ENCODE measurements around the gene DDIT4.
"Not testable (repeated sequence)": the region's sequence is repeated elsewhere in the genome, so short reads cannot be mapped to it uniquely, and the experiment has no call there.

Gene DDIT4

DNA sequence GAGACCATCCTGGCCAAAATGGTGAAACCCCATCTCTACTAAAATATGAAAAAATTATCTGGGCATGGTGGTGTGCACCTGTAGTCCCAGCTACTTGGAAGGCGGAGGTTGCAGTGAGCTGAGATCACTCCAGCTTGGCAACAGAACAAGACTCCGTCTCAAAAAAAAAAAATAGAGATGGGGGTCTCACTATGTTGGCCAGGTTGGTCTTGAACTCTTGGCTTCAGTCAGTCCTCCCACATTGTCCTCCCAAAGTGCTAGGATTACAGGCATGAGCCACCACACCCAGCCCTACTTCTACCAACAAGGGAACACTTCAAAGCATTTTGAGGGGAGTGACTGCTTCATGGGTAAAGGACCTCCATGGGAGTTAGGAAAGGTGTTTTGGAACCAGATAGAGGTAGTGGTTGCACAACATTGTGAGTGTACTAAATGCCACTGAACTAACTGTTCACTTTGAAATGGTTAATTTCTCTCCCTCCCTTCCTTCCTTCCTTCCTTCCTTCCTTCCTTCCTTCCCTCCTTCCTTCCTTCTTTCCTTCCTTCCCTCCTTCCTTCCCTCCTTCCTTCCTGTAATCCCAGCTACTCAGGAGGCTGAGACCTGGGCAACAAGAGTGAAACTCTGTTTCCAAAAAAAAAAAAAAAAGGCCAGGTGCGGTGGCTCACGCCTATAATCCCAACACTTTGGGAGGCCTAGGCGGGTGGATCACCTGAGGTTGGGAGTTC, 5.1 kb upstream of the DDIT4 start:
- DNase-seq = not testable (repeated sequence)

DNA sequence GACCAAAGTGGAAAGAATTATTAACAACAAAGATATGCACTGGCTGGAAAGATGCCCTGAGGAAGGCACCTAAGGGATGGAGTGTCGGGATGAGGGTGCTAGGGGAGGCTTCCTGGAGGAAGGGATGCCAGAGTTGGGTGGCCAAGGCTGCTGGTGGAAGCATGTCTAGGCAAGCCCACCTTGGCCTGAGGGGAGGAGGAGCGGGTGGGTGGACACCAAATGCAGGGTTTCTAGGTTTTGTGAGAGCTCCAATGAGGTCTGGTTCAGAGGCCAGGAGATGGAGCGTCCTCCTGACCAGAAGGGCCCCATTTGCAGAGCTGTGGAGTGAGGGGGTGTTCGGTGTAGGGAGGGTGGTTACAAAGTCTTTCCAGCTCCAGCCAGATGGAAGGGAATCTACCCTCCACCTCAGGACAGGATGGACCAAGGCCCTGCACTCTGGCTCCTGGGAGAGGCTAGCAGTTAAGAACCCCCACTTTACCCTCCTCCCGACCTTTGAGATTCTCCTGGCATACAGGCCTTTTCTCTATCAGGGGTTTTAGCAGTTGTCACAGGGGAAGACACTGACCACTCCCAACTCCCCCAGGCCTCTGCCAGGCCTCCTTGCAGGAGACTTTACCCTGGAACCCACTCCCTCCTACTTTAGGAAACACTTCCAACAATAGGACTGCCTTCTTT, 3.0 kb upstream of the DDIT4 start:
- DNase-seq = no peak

DNA sequence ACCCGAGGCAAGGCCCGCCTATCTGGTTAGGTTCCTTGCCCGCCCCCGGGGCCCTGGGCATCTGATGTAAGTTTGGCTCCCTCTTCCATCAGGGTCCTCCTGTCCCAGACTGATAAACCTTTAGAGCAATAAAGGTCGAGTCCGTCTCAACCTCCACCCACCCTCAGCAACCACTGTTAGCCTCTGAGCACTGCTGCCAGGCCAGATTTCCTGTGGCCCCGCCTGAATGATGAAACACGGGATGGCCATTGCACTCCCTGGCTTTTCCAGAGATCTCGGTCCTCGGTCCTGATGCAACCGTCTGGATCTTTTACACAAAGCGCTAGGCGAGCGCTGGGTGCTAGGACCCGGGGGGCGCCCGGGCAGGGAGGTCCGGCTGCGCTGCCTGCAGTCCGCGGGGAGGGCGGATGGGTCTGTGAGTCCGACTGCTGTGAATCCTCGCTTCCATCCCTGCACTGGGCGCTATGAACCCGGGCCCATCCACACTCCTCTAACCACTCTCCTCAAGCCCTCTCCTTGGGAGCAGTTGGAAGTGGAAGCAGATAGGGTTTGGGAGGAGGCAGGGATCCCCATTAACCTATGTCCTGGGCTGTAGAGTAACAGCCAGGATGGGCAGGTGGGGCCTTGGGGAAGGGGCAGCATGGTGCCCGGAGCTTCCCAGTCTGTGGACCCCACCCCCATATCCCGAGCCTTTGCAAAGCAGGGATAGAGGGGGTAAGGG, 875 bp upstream of the DDIT4 start:
- no peak for DNase-seq

DNA sequence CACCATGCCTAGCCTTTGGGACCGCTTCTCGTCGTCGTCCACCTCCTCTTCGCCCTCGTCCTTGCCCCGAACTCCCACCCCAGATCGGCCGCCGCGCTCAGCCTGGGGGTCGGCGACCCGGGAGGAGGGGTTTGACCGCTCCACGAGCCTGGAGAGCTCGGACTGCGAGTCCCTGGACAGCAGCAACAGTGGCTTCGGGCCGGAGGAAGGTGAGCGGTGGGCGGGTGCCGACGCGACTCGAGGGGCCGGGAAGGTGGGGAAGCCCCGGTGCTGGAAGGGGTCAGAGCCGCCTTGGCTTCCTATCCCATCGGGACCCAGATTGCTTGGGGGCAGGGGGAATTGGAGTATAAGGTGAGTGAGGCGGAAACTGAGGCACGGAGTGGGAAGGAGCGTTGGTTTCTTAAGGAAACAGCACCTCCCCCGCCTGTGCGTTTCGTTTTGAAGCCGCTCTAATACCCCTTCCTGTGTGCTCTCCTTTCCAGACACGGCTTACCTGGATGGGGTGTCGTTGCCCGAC, 547 bp downstream of the DDIT4 start:
- DNase-seq = no peak

DNA sequence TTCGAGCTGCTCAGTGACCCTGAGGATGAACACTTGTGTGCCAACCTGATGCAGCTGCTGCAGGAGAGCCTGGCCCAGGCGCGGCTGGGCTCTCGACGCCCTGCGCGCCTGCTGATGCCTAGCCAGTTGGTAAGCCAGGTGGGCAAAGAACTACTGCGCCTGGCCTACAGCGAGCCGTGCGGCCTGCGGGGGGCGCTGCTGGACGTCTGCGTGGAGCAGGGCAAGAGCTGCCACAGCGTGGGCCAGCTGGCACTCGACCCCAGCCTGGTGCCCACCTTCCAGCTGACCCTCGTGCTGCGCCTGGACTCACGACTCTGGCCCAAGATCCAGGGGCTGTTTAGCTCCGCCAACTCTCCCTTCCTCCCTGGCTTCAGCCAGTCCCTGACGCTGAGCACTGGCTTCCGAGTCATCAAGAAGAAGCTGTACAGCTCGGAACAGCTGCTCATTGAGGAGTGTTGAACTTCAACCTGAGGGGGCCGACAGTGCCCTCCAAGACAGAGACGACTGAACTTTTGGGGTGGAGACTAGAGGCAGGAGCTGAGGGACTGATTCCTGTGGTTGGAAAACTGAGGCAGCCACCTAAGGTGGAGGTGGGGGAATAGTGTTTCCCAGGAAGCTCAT, 1.1 kb downstream of the DDIT4 start:
- no peak for DNase-seq

DNA sequence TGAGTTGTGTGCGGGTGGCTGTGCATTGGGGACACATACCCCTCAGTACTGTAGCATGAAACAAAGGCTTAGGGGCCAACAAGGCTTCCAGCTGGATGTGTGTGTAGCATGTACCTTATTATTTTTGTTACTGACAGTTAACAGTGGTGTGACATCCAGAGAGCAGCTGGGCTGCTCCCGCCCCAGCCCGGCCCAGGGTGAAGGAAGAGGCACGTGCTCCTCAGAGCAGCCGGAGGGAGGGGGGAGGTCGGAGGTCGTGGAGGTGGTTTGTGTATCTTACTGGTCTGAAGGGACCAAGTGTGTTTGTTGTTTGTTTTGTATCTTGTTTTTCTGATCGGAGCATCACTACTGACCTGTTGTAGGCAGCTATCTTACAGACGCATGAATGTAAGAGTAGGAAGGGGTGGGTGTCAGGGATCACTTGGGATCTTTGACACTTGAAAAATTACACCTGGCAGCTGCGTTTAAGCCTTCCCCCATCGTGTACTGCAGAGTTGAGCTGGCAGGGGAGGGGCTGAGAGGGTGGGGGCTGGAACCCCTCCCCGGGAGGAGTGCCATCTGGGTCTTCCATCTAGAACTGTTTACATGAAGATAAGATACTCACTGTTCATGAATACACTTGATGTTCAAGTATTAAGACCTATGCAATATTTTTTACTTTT, 1.8 kb downstream of the DDIT4 start:
- DNase-seq = no peak

DNA sequence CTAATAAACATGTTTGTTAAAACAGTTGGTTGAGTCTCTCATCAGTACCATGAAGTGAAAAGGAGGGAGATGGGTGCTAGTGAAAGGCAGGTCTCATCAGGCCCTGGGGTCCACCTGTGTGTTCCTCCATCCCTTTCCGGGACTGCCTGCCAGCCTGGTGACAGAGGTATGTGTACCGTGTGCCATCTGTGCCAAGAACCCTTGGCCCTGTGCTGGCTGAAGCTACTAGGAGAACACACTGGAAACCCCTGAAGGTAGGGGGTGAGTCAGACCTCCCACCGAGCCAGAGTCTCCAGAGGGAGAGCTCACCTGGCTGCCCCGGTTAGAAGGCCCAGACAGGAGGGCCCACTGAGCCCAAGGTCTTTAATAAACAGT, 2.3 kb downstream of the DDIT4 start:
- no peak for DNase-seq

DNA sequence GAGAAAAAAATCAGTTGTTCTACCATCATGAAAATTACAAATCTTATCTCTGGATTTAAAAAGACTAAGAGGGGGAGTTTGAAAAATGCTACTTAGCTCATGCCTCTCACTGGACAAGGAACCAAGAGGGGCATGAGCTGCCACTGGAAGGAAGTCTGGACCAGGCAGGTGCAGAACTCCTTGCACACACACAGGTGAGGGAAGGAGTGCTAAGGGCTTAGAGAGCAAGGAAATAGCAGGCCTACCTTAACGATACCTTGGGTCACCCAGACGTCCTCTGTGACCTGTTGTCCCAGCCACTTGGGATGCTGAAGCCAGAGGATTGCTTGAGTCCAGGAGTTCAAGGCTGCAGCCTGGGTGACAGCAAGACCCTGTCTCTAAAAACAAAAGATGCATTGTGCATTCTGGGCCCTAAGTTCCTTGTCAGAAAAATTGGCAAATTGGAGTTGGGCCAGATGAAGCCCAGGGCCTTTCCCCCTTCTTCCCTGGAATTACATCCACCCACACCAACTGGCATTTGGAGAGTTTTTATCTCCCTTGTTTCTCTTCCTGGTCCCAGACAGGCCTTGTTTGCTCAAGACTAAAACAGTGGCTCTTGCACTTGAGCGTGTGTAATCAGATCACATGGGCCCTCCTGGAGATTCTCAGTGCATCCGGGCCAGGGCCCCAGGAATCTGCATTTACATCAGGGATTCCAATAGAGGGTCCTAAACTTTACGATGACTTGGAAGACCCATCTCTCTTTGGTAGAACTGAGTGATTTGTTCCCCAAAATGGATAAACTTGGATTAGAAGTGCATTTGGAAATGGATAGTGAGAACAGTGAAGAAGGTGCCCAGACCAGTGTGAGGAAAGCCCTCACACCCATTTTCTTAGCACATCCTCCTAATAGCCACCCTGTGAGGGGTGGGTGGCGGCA, 3.0 kb downstream of the DDIT4 start:
- DNase-seq = no peak

DNA sequence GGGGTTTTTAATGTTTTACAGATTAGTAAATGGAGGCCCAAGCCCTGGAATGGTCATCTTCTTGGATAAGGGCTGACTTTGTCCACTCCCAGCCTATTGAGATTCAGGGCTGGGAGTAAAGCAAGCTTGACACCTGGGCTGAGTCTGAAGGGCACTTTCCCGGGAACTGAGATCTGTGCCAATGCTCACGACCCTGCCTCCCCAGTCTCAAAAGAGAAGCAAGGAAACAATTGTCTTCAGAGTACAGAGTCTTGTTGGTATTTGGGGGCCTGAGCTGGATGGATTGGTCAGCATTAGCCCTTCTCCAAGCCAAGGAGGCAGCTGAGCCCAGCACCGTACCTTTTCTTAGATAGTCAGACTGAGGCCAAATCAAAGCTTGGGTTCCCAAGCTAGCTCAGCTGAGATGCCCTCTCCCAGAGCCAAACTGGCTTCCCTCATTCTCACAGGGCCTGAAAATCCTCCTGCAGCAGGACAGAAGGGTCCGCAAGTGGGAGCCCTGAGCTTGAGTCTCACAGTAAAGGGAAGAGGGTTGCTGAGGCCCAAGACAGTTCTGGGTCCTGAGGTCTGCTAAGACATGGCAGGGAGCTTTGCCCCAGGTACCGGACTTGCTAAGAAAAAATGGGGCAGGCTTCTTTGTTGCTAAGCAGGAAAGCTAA, 3.7 kb downstream of the DDIT4 start:
- no peak for DNase-seq

DNA sequence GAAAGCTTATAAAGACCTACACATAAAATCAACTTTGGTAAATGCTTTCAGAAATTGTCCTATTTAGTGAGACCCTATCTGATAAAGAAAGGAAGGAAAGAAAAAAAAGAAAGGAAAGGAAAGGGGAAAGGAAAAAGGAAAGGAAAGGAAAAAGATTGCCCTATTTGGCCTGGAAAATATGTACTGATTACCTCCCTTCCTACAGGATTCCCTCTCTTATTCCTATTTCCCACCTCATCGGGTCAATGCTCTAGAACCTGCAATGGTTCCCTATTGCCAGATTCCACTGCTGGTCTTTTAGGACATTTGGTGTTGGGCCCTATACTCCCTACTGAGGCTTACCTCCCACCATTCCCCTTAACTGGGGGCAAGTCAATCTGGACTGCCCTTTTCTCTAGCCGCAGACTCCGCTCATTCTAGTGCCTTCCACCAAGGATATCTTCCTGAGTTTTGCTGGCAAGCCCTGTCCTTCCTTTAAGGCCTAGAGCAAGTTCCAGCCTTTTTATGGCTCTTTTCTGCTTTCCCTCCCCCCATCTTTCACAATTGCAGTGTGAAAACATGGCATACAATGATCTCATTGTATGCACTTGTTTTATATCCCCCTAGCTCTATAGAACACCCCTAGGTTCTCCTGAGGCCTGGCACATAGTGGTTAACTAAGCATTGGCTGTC, 4.4 kb downstream of the DDIT4 start:
- DNase-seq = no peak

DNA sequence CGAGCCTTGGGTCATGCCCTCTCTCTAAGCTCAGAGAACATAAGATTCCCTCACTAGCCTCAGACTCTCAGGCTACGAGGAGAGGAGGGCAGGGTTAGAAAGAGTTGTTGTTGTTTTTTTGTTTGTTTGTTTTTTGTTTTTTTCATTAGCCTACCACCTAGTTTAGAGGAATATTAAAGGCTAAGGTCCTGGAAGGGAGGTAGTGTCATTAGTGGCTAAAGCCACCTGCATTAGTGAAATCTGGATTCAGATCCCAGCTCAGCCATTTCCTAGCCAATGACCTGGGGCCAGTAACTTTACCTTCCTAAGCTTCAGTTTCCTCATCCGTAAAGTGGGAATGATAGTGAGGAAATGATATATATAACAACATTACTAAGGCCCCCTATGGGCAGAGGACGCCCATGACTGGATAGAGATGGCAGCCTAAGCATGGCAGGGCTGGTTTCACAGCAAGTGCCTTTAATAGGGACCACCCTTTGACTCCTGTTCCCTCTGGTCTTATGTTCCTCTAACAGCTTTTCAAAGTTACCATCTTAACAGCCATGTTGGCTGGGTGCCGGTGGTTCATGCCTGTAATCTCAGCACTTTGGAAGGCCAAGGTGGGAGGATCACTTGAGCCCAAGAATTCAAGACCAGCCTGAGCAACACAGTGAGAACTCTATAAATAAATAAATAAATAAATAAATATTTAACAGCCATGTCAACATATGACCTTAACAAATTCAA, 5.1 kb downstream of the DDIT4 start:
- DNase-seq = no peak

DNA sequence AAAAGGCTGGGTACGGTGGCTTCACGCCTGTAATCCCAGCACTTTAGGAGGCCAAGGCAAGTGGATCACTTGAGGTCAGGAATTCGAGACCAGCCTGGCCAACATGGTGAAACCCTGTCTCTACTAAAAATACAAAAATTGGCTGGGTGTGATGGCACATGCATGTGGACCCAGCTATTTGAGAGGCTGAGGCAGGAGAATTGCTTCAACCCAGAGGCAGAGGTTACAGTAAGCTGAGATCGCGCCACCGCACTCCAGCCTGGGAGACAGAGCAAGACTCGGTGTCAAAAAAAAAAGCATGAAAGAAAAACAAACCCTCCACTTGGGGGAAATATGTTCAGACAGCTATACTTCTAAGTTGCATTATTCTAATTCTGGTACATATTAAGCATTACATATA, 5.9 kb downstream of the DDIT4 start:
- DNase-seq = not testable (repeated sequence)

DNA sequence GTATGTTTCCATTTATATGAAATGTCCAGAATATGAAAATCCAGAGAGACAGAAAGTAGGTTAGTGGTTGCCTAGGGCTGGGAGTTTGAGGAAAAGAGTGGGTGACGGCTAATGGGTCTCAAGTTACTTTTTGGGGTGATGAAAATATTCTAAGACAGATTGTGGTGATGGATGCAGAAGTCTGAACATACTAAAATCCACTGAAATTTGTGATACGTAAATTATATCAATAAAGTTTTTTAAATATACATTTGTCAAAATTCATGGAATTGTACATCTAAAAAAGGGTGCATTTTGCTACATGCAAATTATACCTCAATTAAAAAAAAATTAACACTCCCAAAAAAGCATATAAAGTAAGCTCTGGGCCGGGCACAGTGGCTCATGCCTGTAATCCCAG, 9.4 kb downstream of the DDIT4 start:
- no peak for DNase-seq

DNA sequence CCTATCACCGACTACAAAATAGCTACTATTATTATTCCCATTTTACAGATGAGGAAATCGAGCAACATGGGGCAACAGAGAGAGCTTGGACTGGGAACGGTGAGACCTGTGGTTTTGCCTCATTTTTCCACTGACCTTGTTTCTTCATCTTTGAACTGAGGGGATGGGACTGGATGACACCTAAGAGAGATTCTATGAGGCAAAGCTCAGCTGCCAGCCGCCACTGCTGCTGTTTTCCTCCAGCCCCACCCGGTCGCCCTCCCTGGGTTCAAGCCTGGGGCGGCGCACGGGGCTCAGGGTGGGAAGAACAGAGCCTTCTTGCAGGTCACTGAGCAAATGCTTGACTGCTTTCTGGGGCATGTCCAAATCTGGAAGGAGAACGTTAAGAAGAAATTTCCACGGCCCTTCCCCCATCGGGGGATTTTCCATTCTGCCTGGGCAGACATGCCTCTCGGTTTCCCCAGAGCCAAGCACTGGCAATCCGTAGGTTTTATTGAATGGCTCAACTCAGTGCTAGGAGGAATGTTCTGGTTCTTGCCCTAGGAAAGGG, 12.3 kb downstream of the DDIT4 start:
- no peak for DNase-seq

DNA sequence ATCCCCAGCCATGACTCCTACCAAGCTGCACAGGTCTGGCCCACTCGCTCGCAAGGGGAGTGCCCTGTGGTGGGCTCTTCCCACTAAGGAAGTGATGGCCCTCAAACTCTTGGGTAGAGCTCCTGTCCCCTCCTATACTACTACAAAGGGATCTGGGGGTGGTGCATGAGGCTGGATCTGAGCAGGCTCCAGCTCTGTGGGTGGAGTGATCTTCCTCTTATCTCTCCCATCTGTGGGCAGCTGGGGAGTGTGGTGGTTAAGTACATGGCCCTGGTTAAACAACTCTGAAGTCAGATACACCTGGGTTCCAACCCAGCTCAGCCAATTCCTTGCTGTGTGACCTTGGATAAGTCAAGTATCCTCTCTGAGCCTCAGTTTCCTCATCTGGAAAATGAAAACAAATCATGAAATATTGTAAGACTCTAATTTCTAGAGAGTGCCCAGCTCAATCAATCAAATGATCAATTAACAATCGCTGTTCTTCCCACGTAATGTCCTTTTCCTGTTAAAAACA, 17.4 kb downstream of the DDIT4 start:
- DNase-seq = no peak

DNA sequence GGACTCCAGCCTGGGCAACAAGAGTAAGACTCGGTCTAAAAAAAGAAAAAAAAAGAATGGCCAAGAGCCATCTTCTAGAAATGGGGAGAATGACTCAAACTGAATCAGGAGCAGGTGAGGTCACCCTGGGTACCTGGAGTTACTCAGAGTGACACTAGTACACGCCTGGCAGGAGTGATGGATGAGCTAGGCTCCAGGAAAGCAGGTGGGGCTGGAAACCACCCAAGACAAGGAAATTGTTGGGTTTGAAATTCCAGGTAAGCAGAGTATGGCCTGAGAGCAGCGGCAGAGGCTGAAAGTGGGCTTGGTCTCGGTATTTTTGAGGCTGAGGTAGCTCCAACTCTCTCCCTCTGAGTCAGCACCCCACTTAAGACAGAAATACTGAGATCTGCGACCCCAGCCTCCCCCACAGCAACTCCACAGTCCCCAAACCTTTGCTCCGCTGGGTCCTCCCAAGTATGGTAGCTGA, 18.5 kb downstream of the DDIT4 start:
- DNase-seq = no peak

DNA sequence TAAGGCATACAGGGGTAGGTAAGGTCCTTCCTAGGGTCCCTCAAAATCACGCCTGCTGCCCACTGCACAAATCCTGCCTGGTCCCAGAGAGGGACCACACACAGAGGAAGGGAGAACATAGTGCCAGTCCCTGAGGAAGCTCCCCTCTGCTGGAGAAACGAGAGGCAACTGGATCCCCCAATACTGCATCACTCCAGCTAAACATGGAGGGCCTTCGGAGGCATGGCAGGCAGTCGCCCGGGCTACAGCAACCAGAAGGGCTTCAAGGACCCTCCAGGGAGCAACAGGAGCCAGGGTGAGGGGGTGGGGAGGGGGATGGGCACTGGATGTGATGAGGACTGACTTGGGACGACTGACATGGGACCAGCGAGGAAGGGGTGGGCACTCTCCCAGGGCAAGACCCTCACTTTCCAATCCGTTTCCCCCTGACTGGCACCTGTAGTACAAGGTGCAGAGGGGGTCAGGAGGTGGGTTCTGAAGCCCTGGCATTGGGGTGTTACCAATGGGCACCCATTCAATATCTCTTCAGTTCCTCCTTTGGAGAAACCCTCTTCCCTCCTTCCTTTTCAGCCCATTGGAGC, 21.7 kb downstream of the DDIT4 start:
- DNase-seq = no peak

DNA sequence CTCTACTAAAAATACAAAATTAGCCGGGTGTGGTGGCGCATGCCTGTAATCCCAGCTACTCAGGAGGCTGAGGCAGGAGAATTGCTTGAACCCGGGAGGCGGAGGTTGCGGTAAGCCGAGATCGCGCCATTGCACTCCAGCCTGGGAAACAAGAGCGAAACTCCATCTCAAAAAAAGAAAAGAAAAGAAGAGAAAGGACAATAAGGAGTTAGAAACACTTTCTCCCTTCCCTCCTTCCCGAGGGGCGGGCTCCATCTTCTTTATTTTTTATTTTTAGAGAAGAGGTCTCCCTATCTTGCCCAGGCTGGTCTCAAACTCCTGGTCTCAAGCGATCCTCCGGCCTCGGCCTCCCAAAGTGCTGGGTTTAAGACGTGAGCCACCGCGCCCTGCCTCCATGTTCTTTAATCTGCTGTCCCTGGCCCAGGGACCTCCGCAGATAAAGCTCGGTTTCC, 23.1 kb downstream of the DDIT4 start:
- not testable (repeated sequence) for DNase-seq

Measured in GDM1 (cell line).